HG03095 (cell line): ENCODE results near the gene BUD31.
"Not testable (repeated sequence)": the region's sequence is repeated elsewhere in the genome, so short reads cannot be mapped to it uniquely, and the experiment has no call there.

ENCODE experiments used
- ATAC-seq: cut with Tn5 transposase; IDR thresholded peaks from one replicate; pipeline ENCODE4 v1.9.1; 2021; ENCODE audit warnings: moderate library complexity; ENCODE audit not compliant: unreplicated experiment

BUD31 gene

GRCh38 chr7:99408379-99409191, at the start of gene BUD31, which contains the start of gene PDAP1:
BUD31 (plus strand) TSS chr7:99408969; CDS start chr7:99411093, 2,124 bp downstream.
PDAP1 (minus strand) TSS chr7:99408597; CDS start chr7:99408548, 49 bp downstream.
- ATAC-seq = peak; percentile 74

GRCh38 chr7:99359465-99360154, 49.2 kb upstream of the BUD31 start:
- ATAC-seq = no peak

GRCh38 chr7:99362801-99363200, 46.0 kb upstream of the BUD31 start:
- no peak for ATAC-seq

- ATAC-seq = no peak
Observed at GRCh38 chr7:99363286-99363685, 45.5 kb upstream of the BUD31 start.

- no peak for ATAC-seq
Observed at GRCh38 chr7:99365318-99366141, 43.2 kb upstream of the BUD31 start.

- no peak for ATAC-seq
Observed at GRCh38 chr7:99366646-99367045, 42.1 kb upstream of the BUD31 start.

- ATAC-seq = no peak
Observed at GRCh38 chr7:99368750-99369389, 39.9 kb upstream of the BUD31 start.

GRCh38 chr7:99369767-99370391, 38.9 kb upstream of the BUD31 start:
- no peak for ATAC-seq

- no peak for ATAC-seq
Observed at GRCh38 chr7:99371376-99371920, 37.3 kb upstream of the BUD31 start.

- no peak for ATAC-seq
Observed at GRCh38 chr7:99372275-99373090, 36.3 kb upstream of the BUD31 start.

- ATAC-seq = no peak
Observed at GRCh38 chr7:99373091-99374066, 35.4 kb upstream of the BUD31 start.

GRCh38 chr7:99374111-99375064, 34.4 kb upstream of the BUD31 start, which contains the start of gene ARPC1B:
ARPC1B (plus strand) TSS chr7:99374730; CDS start chr7:99385715, 10,985 bp downstream.
- ATAC-seq = peak; percentile 52

- ATAC-seq = peak; percentile 36
Observed at GRCh38 chr7:99375070-99375807, 33.5 kb upstream of the BUD31 start.

- ATAC-seq = peak; percentile 28
Observed at GRCh38 chr7:99379043-99379577, 29.7 kb upstream of the BUD31 start.

- ATAC-seq = not testable (repeated sequence)
Observed at GRCh38 chr7:99379693-99380031, 29.1 kb upstream of the BUD31 start.
